ENCODE measurements around the gene UBE2D2.

GRCh38 chr5:139531772-139532169 lies 29.4 kb upstream of the UBE2D2 start:
- TF ChIP-seq CTCF (IDR thresholded peaks at IDR 0.05) (no peak), ZFX (IDR thresholded peaks at IDR 0.05; ENCODE audit: borderline replicate concordance) (no peak)
